ENCODE measurements around the gene MBNL2. TPM values are rescaled to one million over a fixed set of nuclear protein-coding genes. Genes with fewer than 3 reads are reported as not detected.

The MBNL2 gene
- total and polyA plus RNA-seq, 2 of the 4 experiments (the other 2 are of a cell fraction): 26.9 to 103 TPM

GRCh38 chr13:97425590-97425989 is 203.5 kb downstream of the MBNL2 start:
- Histone ChIP-seq H3K27ac (ENCODE audit: insufficient read depth, low read length) (no peak overlapping the region), H3K79me1 (ENCODE audit: low read depth in 1 of 2, low read length in 2 of 2) (peaks cover 0 to 6% of the 10 kb centered on the region in 2 experiments; a peak in 1 of 4 replicates), H2BK5ac (ENCODE audit: low read depth, low read length, poor library complexity, severe bottlenecking) (no peak overlapping the region), H4K20me1 (ENCODE audit: insufficient read depth, low read length) (no peaks in the 10 kb centered on the region), H2BK15ac (ENCODE audit: low read depth, low read length) (no peak overlapping the region), H3K18ac (ENCODE audit: low read depth, low read length) (no peak overlapping the region), H3K23ac (ENCODE audit: low read depth, low read length) (no peak overlapping the region), H3K27me3 (ENCODE audit: control insufficient read depth, insufficient read depth, low read length) (no peaks in the 10 kb centered on the region), H3K9me3 (ENCODE audit: control insufficient read depth, insufficient read depth, low read length) (no peaks in the 10 kb centered on the region), H2AFZ (replicated peaks; ENCODE audit: low read length, poor library complexity) (no peak overlapping the region), H3K14ac (replicated peaks; ENCODE audit: low read depth, low read length) (no peak overlapping the region), H3K4me2 (ENCODE audit: low read depth, low read length) (no peak overlapping the region), H4K8ac (ENCODE audit: low read depth in 2 of 2, low read length in 2 of 2) (no peak overlapping the region), H3K4me3 (ENCODE audit: insufficient read depth, low read depth, low read length) (no peak overlapping the region), H3K36me3 (ENCODE audit: control insufficient read depth, insufficient read depth, low read length) (no peaks in the 10 kb centered on the region), H4K5ac (ENCODE audit: low read depth, low read length) (no peak overlapping the region), H3K56ac (ENCODE audit: extremely low read depth, insufficient read depth, low read length) (no peak overlapping the region), H2BK20ac (ENCODE audit: low read depth, low read length) (no peak overlapping the region), H2AK9ac (replicated peaks; ENCODE audit: low read depth, low read length, poor library complexity) (no peak overlapping the region), H4K91ac (ENCODE audit: insufficient read depth, low read depth, low read length) (no peak overlapping the region), H2AK5ac (ENCODE audit: low read depth, low read length) (no peak overlapping the region), H3K4me1 (ENCODE audit: control insufficient read depth, insufficient read depth, low read length) (peaks cover 2% of the 10 kb centered on the region; the same call in 1 of the 2 replicates), H3K9me1 (ENCODE audit: insufficient read depth, low read length) (no peaks in the 10 kb centered on the region; the same call in 1 of the 2 replicates), H2BK120ac (ENCODE audit: low read depth, low read length) (no peak overlapping the region), H3K4ac (ENCODE audit: low read depth, low read length) (no peak overlapping the region), H3K9ac (ENCODE audit: low read depth, low read length) (no peak overlapping the region)
- ChIA-PET CTCF (no interaction called here), POLR2A (ENCODE audit: unreplicated experiment) (no interaction called here)
- 43% methylated on average over 1 of the region's 2 CpGs; no CpG with 5 or more reads in 1 of the 2 experiments for WGBS, 2 experiments (ENCODE audit: extremely low coverage in 2 of 2, insufficient read length in 1 of 2)
- intact Hi-C loops (cut with micrococcal nuclease) (no loop called here), dilution Hi-C loops (cut with HindIII; ENCODE audit: low sequenced_read_pairs, unreplicated experiment) (no loop called here), in situ Hi-C loops (cut with MboI; ENCODE audit: low sequenced_read_pairs) (no loop called here)
- ATAC-seq (ENCODE audit: low read depth): no peak
- DNase-seq: peak; percentile 19
- BruUV-seq (replicated peaks): no TSS peak
- TF ChIP-seq CEBPB (IDR thresholded peaks at IDR 0.05; ENCODE audit: low read depth, low read length) (no peak), CHD1 (IDR thresholded peaks at IDR 0.05; ENCODE audit: low read depth, low read length) (no peak), FOS (IDR thresholded peaks at IDR 0.05; ENCODE audit: low read depth, low read length) (no peak), RFX5 (IDR thresholded peaks at IDR 0.05; ENCODE audit: low read depth, low read length) (no peak), MAFK (IDR thresholded peaks at IDR 0.05; ENCODE audit: low read depth, low read length) (no peak), NFE2L2 (IDR thresholded peaks at IDR 0.05; ENCODE audit: low read depth, low read length) (no peak), SMC3 (IDR thresholded peaks at IDR 0.05; ENCODE audit: low read depth, low read length) (no peak), MAZ (IDR thresholded peaks at IDR 0.05; ENCODE audit: borderline replicate concordance, low read depth, low read length) (no peak), BHLHE40 (IDR thresholded peaks at IDR 0.05; ENCODE audit: low read depth, low read length) (no peak), CTCF (conservative IDR thresholded peaks at IDR 0.05; ENCODE audit: low read depth, low read length) (no peak), MXI1 (IDR thresholded peaks at IDR 0.05; ENCODE audit: borderline replicate concordance, low read depth, low read length) (no peak), RAD21 (IDR thresholded peaks at IDR 0.05; ENCODE audit: low read length) (no peak), RCOR1 (IDR thresholded peaks at IDR 0.05; ENCODE audit: insufficient replicate concordance, low read length) (no peak), ELK1 (IDR thresholded peaks at IDR 0.05; ENCODE audit: borderline replicate concordance, low read depth, low read length) (no peak), POLR2A (IDR thresholded peaks at IDR 0.05; ENCODE audit: low read depth, low read length) (no peak), USF2 (IDR thresholded peaks at IDR 0.05; ENCODE audit: low read depth, low read length) (no peak)

Data from IMR-90 (cell line).